Hematopoietic multipotent progenitor cell (in vitro differentiated cells): Measurements from ENCODE around the gene BPIFB3. TPM values are rescaled to one million over a fixed set of nuclear protein-coding genes. Genes with fewer than 3 reads are reported as not detected.
"Not testable (repeated sequence)": the region's sequence is repeated elsewhere in the genome, so short reads cannot be mapped to it uniquely, and the experiment has no call there.

Experiments used
- DNase-seq, 3 donors: peaks; one replicate each; pipeline ENCODE4 v3.0.0-alpha.2; 2011 to 2015; ENCODE audit warnings: low read depth in 2 of 3, low spot score in 2 of 3
- total RNA-seq: library from RNA; depleted of rRNA; stranded (reverse); fragments of >200 nt; gene quantifications from one replicate; pipeline ENCODE4 v1.2.3, GENCODE V29; 2012

BPIFB3 gene
- total RNA-seq, 1 donor = not detected

- no peak for DNase-seq
Observed at GRCh38 chr20:33027769-33028751, 25.6 kb upstream of the BPIFB3 start.

DNA sequence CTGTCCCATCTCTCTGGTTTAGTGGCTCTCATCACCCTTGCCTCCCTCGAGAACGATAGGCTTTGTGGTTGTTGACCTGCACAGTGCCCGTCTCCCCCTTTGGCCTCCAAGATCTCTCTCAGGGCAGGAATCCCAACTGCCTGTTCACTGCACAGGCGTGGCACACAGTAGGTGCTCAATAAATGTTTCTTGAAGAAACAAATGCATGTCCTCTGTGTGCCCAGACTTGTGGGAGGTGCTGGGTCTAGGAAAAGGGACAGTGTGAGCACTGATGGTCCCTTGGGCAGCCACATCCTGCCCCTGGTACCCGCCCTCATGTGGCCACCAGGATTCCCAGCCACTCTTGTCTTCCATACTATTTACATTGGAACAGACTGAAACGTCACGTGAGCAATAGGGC lies 24.8 kb upstream of the BPIFB3 start:
- DNase-seq = no peak

DNA sequence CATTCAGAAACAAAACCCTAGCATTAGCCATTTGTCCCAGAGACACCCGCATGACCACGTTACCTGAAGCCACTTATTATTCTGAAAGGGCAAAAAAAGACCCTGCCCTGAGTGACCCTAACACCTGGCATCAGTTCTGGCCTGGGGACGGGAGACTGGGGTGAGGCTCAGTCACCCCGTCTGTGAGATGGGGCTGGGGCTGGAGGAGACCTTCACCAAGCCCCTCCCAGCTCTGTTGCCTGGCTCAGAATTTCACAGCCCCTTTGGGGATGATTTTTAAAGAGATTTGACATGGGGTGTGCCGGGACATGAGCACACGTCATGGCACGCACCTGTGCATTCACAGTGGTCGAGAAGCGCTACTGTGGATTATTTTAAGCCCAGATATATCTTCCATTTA lies 23.6 kb upstream of the BPIFB3 start:
- no peak for DNase-seq

DNA sequence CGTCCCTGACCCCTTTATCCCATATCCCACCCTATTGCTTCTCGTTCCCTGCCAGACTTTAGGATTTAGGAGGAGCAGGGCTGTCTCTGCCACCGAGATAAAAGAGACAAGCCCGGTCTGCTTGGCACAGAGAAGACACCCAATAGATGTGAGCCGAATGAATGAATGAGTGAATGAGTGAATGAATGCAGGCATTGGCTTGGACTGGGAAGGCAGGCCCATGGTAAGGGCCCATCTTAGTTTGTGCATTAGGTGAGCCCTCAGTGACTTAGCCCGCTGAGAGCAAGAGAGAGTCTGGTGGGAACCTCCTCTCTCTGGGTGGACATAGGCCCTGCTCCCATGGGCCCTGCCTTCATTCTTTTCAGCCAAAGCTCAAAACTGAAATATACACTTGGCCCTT lies 23.1 kb upstream of the BPIFB3 start:
- no peak for DNase-seq

- DNase-seq = no peak
Observed at GRCh38 chr20:33031531-33031930, 22.2 kb upstream of the BPIFB3 start, which contains the start of gene BPIFB6. TSS of gene BPIFB6 (plus strand) at chr20:33031648. CDS start at chr20:33031648, 0 bp downstream.

DNA sequence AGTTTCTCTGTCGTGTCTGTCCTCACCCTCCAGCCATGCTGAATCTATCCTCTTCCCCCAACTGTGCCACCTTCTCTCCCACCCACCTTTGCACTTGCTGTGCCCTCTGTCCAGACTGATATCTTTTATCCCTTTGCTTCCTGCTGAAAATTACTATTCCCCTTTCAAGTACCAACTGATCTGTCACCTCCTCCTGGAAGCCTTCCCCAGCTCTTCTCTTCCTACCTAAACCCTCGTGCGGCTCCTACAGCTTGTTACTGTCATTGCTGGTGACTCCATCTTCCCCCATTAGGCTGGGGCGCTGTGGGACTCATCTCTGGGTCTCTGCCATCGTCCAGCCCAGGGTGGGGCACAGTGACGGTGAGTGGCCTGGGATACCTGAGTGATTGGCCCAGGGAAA lies 21.1 kb upstream of the BPIFB3 start:
- no peak for DNase-seq

DNA sequence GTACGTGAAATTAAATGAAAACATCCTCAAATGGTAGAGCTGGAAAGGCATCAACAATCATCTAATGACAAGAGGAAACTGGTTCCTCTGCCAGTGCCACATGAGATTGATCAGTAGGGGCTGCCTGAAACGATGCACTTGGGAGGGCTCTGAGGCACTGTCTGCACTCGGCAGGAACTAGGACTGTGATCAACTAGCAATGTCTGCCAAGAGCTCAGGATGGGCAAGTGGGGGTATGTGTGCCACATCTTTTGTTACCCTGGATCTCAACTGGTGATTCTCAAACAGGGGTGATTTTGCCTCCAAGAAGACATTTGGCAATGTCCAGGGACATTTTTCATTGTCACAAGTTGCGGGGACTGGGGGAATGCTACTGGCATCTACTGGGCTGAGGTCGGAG lies 20.3 kb upstream of the BPIFB3 start:
- no peak for DNase-seq

- no peak for DNase-seq
Observed at GRCh38 chr20:33034115-33034514, 19.6 kb upstream of the BPIFB3 start.

DNA sequence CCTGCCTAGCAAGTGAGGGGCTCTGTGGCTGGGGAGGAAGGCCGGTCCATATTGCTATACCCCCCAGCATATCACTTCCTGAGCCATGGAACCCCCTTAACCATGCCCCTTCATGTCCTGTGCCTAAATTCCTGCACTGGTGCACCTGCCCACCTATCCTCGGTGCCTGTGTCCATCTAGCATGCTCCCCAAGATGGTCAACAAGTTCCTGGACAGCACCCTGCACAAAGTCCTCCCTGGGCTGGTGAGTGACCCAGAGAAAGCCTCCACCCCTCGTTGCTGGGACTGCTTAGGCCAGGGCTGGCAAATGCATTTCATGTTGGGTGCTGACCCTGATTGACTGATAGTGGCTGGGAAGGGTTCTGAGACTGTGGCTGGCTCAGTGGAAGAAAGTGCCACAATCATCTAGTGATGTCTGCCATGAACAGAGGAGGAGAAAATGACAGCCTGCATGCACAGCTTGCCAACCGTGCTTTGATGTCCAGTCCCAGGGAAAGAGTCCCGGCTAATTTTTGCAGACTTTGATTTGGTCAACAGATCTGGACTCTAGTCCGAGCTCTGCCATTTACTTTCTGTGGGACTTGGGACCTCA lies 18.7 kb upstream of the BPIFB3 start:
- DNase-seq = no peak

DNA sequence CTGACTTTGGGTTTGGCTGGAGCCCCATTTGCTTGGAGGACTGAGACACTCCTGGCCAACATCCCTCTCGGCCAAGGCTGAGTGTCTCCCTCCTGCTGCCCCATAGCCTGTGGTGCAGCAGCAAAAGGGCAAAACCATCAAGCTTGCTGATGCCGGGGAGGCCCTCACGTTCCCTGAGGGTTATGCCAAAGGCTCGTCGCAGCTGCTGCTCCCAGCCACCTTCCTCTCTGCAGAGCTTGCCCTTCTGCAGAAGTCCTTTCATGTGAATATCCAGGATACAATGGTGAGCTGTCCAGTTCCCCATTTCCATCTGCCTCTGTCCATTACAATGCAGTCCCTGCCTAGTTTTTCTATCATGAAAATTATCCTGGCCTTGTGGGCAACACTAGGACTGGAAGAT lies 16.2 kb upstream of the BPIFB3 start:
- DNase-seq = no peak

DNA sequence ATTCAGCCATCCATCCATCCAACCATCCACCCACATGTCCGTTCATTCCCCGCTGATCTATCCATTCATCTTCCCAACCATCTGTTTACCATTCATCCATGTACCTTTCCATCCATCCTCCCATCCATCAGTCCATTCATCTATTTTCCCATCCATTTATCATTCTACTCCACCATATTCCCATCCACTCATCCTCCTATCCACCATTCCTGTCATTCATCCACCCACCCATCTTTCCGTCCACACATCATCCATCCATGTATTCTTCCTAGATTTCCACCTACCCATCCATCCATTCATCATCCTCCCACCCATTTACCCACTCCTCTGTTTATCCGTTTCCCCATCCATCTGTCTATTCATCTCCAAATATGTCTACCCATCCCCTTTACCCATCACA lies 15.5 kb upstream of the BPIFB3 start:
- no peak for DNase-seq

- no peak for DNase-seq
Observed at GRCh38 chr20:33042430-33042829, 11.3 kb upstream of the BPIFB3 start.

DNA sequence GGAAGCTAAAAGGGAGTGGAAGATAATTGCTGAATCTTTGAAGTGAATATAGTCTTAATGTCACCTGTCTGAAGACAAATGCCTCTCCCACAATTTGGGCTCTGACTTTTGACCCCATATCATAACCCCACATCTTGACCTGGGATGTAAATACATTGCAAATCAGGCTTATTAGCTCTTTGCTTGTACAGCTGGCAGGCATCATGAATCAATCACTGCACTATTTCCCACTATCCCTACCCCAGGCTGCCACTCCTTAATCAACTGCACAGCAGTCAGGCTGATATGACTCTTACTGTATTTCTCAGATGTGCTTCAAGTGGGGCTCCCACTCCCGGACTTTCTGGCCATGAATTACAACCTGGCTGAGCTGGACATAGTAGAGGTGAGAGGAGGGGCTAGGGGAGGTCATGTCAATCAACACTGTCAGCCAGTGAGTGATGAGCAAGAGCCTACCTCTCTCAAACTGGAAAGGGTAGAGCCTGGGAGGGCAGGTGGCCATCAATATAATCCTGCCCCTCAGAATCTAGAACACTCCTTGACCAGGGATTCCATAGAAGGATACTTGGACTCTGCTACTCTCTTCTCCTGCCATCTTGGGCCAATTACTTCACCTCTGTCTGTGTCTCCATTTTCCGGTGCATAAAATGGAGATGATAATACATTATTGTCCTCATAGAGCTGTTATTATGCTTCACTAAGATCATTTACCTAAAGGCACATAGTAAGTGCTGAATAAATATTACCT lies 10.5 kb upstream of the BPIFB3 start:
- DNase-seq = no peak

- DNase-seq = no peak
Observed at GRCh38 chr20:33043731-33044181, 9.9 kb upstream of the BPIFB3 start.

GRCh38 chr20:33045129-33045721 lies 8.5 kb upstream of the BPIFB3 start:
- DNase-seq = not testable (repeated sequence)

DNA sequence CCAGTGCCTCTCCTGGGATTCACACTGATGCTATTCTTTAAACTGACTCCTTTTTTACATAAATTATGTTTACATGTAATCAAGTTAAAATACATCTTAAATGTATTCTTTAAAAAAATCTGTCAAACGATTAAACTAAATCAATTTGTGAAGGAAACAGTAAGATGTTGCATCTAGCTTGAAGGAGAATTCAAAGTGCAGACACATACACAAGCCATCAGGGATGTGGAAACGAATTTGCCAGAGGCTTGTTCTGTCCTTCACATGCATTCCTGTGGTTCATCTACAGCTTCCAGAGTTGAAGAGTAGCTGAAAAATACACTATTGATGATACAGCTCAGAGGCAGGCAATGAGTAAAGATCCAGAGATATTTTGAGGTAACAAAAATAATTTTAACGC lies 7.3 kb upstream of the BPIFB3 start:
- no peak for DNase-seq

- DNase-seq = no peak
Observed at GRCh38 chr20:33051333-33051732, 2.4 kb upstream of the BPIFB3 start.

DNA sequence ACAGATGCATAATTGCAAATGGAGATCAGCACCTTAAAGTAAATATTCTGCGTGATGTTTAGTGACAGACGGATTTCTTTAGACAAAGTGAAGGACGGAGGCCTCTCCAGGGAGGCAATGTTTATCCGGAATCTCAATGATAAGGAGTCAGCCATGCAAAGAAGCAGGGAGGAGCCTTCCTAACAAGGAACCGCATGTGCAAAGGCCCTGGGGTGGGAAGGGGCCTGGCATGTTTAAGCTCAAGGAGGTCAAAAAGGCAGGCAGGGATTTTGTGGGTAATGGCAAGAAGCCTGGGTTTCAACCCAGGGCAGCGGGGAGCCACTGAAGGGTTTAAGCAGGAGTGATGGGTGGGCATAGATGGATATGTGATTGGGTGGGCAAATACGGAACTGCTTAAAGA lies 678 bp downstream of the BPIFB3 start:
- no peak for DNase-seq

DNA sequence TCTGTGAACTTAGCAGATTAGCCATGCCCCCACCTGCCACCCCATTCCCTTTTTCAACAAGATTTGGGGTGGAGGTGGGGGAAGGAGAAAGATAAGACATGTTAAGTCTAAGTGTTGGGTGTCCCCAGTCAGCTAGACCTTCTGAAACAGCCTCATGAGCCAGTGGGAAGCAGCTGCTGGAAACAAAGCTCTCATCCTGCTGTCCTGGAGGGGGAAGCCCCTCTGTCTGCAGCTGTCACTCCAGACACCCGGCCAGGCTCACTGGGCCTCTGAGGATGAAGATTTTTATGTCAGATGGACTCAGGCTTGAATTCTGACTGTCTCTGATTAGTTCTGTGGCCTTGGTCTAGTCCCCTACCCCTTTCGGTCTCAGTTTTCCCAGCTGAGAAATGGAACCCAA lies 1.1 kb downstream of the BPIFB3 start:
- no peak for DNase-seq

GRCh38 chr20:33059136-33059535 lies 5.4 kb downstream of the BPIFB3 start:
- no peak for DNase-seq
